H1 (cell line): Measurements from ENCODE around the gene PRLHR. TPM values are rescaled to one million over a fixed set of nuclear protein-coding genes. Genes with fewer than 3 reads are reported as not detected.

ENCODE experiments used
- CTCF ChIA-PET: fragments of 300-600 bp; sonication (Branson Sonifier 250); formaldehyde crosslinking; loops from one replicate; lab custom pipeline; 2021; ENCODE audit not compliant: partially characterized antibody; lab: Charles Lee
- POLR2A ChIA-PET: fragments of 300-600 bp; sonication (Branson Sonifier 250); formaldehyde crosslinking; loops from one replicate; lab custom pipeline; 2021; ENCODE audit warnings: inconsistent platforms; ENCODE audit not compliant: partially characterized antibody; lab: Charles Lee
- DNase-seq, 2 experiments: peaks; one replicate each; pipeline versions ENCODE4 v3.0.0 to v3.0.0-alpha.2; 2010 to 2022; ENCODE audit warnings: low spot score in 2 of 2, low read depth in 1 of 2, mixed read lengths in 1 of 2
- FAIRE-seq: peaks from 2 replicates; lab custom pipeline; 2011; peaks lifted over from hg19 to GRCh38; lab: Jason Lieb, UNC
- H2AFZ ChIP-seq: 2 replicates; pipeline ENCODE4 v1.8.1; 2012; ENCODE audit warnings: low read length, inconsistent platforms
- H2AK5ac ChIP-seq: 2 replicates; pipeline ENCODE4 v1.6.1; 2013; ENCODE audit warnings: low read depth, low read length
- H2BK120ac ChIP-seq: replicated peaks from 2 replicates; pipeline ENCODE3; 2013; ENCODE audit warnings: low read depth, low read length, inconsistent platforms
- H2BK12ac ChIP-seq: 2 replicates; pipeline ENCODE4 v1.6.1; 2013; ENCODE audit warnings: low read depth, low read length
- H2BK15ac ChIP-seq: 2 replicates; pipeline ENCODE4 v1.6.1; 2013; ENCODE audit warnings: low read length
- H2BK20ac ChIP-seq: 2 replicates; pipeline ENCODE4 v1.6.1; 2013; ENCODE audit warnings: low read length
- H2BK5ac ChIP-seq: 2 replicates; pipeline ENCODE4 v1.6.1; 2013; ENCODE audit warnings: low read depth, low read length
- H3K14ac ChIP-seq: 2 replicates; pipeline ENCODE4 v1.6.1; 2013; ENCODE audit warnings: inconsistent platforms; ENCODE audit not compliant: insufficient read length
- H3K18ac ChIP-seq: 2 replicates; pipeline ENCODE4 v1.6.1; 2013; ENCODE audit warnings: low read length; ENCODE audit errors: extremely low read depth
- H3K23ac ChIP-seq: 2 replicates; pipeline ENCODE4 v1.6.1; 2013; ENCODE audit warnings: inconsistent platforms; ENCODE audit not compliant: insufficient read length
- H3K23me2 ChIP-seq: 2 replicates; pipeline ENCODE4 v1.6.1; 2013; ENCODE audit warnings: low read depth, low read length
- H3K27ac ChIP-seq: 2 replicates; pipeline ENCODE4 v1.6.1; 2011; ENCODE audit warnings: low read depth, low read length, inconsistent platforms
- H3K27me3 ChIP-seq, 4 experiments: replicated peaks in 1 of 4; 1 replicate in 1 of 4; 2 replicates in 3 of 4; pipeline versions ENCODE4 v1.6.1 to v1.8.1; 2011 to 2013; ENCODE audit warnings: low read length in 3 of 4, mild to moderate bottlenecking in 3 of 4, inconsistent platforms in 2 of 4, mixed read lengths in 2 of 4, moderate library complexity in 1 of 4; ENCODE audit not compliant: control insufficient read depth in 3 of 4, insufficient read depth in 3 of 4; ENCODE audit errors: extremely low read depth in 1 of 4
- H3K36me3 ChIP-seq, 4 experiments: 2 replicates each; pipeline versions ENCODE4 v1.6.1 to v1.8.1; 2011 to 2013; ENCODE audit warnings: mild to moderate bottlenecking in 4 of 4, low read length in 3 of 4, moderate library complexity in 2 of 4, control low read depth in 1 of 4, inconsistent platforms in 1 of 4; ENCODE audit not compliant: insufficient read depth in 4 of 4, control insufficient read depth in 2 of 4
- H3K4ac ChIP-seq: replicated peaks from 2 replicates; pipeline ENCODE3; 2013; ENCODE audit warnings: low read length, low read depth, mixed read lengths, inconsistent platforms; ENCODE audit not compliant: insufficient read length
- H3K4me1 ChIP-seq, 4 experiments: replicated peaks in 1 of 4; 1 replicate in 1 of 4; 2 replicates in 3 of 4; pipeline versions ENCODE4 v1.6.1 to v1.8.1; 2011 to 2013; ENCODE audit warnings: low read length in 3 of 4, inconsistent platforms in 2 of 4, mixed read lengths in 1 of 4; ENCODE audit not compliant: insufficient read depth in 4 of 4, control insufficient read depth in 3 of 4
- H3K4me2 ChIP-seq, 2 experiments: 2 replicates each; pipeline versions ENCODE4 v1.6.1 to v1.8.1; 2011 to 2013; ENCODE audit warnings: low read depth in 2 of 2, low read length in 2 of 2, control low read depth in 1 of 2, inconsistent platforms in 1 of 2, mild to moderate bottlenecking in 1 of 2; ENCODE audit not compliant: insufficient read depth in 1 of 2
- H3K4me3 ChIP-seq, 4 experiments: fragments of 200-600, 300-600 bp in 1 of 4; sonication (generic), shearing (Covaris generic), sonication (Bioruptor Twin) in 1 of 4; 2 replicates each; pipeline versions ENCODE4 v1.5.1 to v1.8.1; 2011 to 2016; ENCODE audit warnings: low read length in 4 of 4, low read depth in 3 of 4, control low read depth in 2 of 4, inconsistent platforms in 2 of 4, mild to moderate bottlenecking in 2 of 4, mixed read lengths in 1 of 4, moderate library complexity in 1 of 4; ENCODE audit not compliant: insufficient read depth in 2 of 4; ENCODE audit errors: extremely low read depth in 1 of 4
- H3K56ac ChIP-seq: replicated peaks from 2 replicates; pipeline ENCODE3; 2013; ENCODE audit warnings: low read depth, mild to moderate bottlenecking, mixed read lengths, low read length, inconsistent platforms; ENCODE audit not compliant: insufficient read length
- H3K79me1 ChIP-seq: 2 replicates; pipeline ENCODE4 v1.6.1; 2013; ENCODE audit warnings: low read depth, low read length, control low read depth
- H3K79me2 ChIP-seq, 2 experiments: 2 replicates each; pipeline versions ENCODE4 v1.6.1 to v1.8.1; 2012 to 2013; ENCODE audit warnings: low read length in 2 of 2, mild to moderate bottlenecking in 2 of 2, inconsistent platforms in 1 of 2; ENCODE audit not compliant: insufficient read depth in 2 of 2, control insufficient read depth in 1 of 2
- H3K9ac ChIP-seq, 4 experiments: replicated peaks in 1 of 4; 1 replicate in 1 of 4; 2 replicates in 3 of 4; pipeline versions ENCODE4 v1.6.1 to v1.8.1; 2011 to 2013; ENCODE audit warnings: low read depth in 3 of 4, low read length in 3 of 4, control low read depth in 2 of 4, mild to moderate bottlenecking in 2 of 4, moderate library complexity in 2 of 4, inconsistent platforms in 1 of 4; ENCODE audit errors: extremely low read depth in 1 of 4
- H3K9me3 ChIP-seq, 2 experiments: 2 replicates each; pipeline versions ENCODE4 v1.6.1 to v1.8.1; 2012 to 2013; ENCODE audit warnings: mild to moderate bottlenecking in 2 of 2, moderate library complexity in 2 of 2, control low read depth in 1 of 2, inconsistent platforms in 1 of 2, low read depth in 1 of 2, low read length in 1 of 2, mixed read lengths in 1 of 2; ENCODE audit not compliant: insufficient read depth in 2 of 2
- H4K20me1 ChIP-seq, 2 experiments: replicated peaks in 1 of 2; 2 replicates each; pipeline versions ENCODE3 to v1.8.1; 2011 to 2013; ENCODE audit warnings: inconsistent platforms in 2 of 2, low read length in 2 of 2, mild to moderate bottlenecking in 1 of 2; ENCODE audit not compliant: insufficient read depth in 2 of 2, control insufficient read depth in 1 of 2
- H4K5ac ChIP-seq: 2 replicates; pipeline ENCODE4 v1.6.1; 2013; ENCODE audit warnings: low read length, low read depth, mixed read lengths, inconsistent platforms; ENCODE audit not compliant: insufficient read length
- H4K8ac ChIP-seq: 2 replicates; pipeline ENCODE4 v1.8.0; 2013; ENCODE audit warnings: mild to moderate bottlenecking, moderate library complexity, low read length, inconsistent platforms; ENCODE audit not compliant: insufficient read depth; ENCODE audit errors: extremely low read depth
- H4K91ac ChIP-seq: replicated peaks from 2 replicates; pipeline ENCODE3; 2013; ENCODE audit warnings: low read length, mixed read lengths, inconsistent platforms; ENCODE audit not compliant: insufficient read length
- TAF1 ChIP-seq: IDR thresholded peaks from 2 replicates; pipeline ENCODE4 v1.6.1; 2011; ENCODE audit warnings: mild to moderate bottlenecking, low read depth, low read length
- WGBS, 2 experiments: shearing (Covaris generic) in 1 of 2; methylation state at CpG; one replicate each; pipeline versions ENCODE4 v1.1.6 to v1.1.7; 2013 to 2015; ENCODE audit warnings: low lambda C conversion rate in 2 of 2, mixed read lengths in 2 of 2, inconsistent platforms in 1 of 2, low coverage in 1 of 2, missing lambda C conversion rate in 1 of 2; ENCODE audit not compliant: insufficient replicate concordance in 2 of 2, insufficient coverage in 1 of 2, insufficient read length in 1 of 2; ENCODE audit errors: extremely low coverage in 1 of 2, missing lambda C conversion rate in 1 of 2; 5-methylcytosine and 5-hydroxymethylcytosine counted together
- polyA plus RNA-seq, 7 experiments: library from polyadenylated mRNA; depleted of rRNA in 3 of 7; stranded (reverse) in 5 of 7; unstranded in 2 of 7; fragments of >200 nt in 5 of 7; fragments of 200-250 nt in 2 of 7; gene quantifications; 1 replicate in 5 of 7; 2 replicates in 1 of 7; 4 replicates in 1 of 7; pipeline versions ENCODE4 v1.2.1 to v1.2.3, GENCODE V29; 2011 to 2013; ENCODE audit warnings: missing spikeins in 2 of 7, mixed read lengths in 2 of 7
- total RNA-seq: library from RNA; stranded (reverse); fragmentation: NEBNext Ultra II Directional; extraction: Animal tissue kit (Norgen Biotek cat#: 25700); gene quantifications from 2 replicates; pipeline ENCODE4 v1.2.1, GENCODE V29; 2021

The PRLHR gene
- total and polyA plus RNA-seq, 2 of the 8 experiments (the other 6 are each of a cell fraction or from before 2014, with no cell fraction given), result not detected

- H2AK5ac ChIP-seq, result no peak overlapping the region
- no peak for FAIRE-seq
- H3K27me3 ChIP-seq, result peaks cover 0 to 10% (median 2%) of the 10 kb centered on the region in 4 experiments; a peak in 3 of 7 replicates
- H3K4me1 ChIP-seq, result peaks cover 0 to 11% (median 4%) of the 10 kb centered on the region in 4 experiments; a peak in 3 of 7 replicates
- no peak overlapping the region for H3K56ac ChIP-seq
- H2BK5ac ChIP-seq, result no peak overlapping the region
- H3K36me3 ChIP-seq, result no peaks in the 10 kb centered on the region
- no peak overlapping the region for H4K91ac ChIP-seq
- H3K23me2 ChIP-seq, result no peaks in the 10 kb centered on the region
- no peak overlapping the region for H3K4me3 ChIP-seq
- H2BK120ac ChIP-seq, result no peak overlapping the region
- H4K8ac ChIP-seq, result no peak overlapping the region
- H3K14ac ChIP-seq, result no peak overlapping the region
- no peaks in the 10 kb centered on the region for H3K79me2 ChIP-seq
- H3K18ac ChIP-seq, result no peak overlapping the region
- CTCF ChIA-PET, result interaction anchor here (0.6 to 5.6 kb wide), 8 partner anchors 8 to 631 kb away, joined by 3 to 32 read pairs (median 4); no protein-coding TSS in a partner anchor
- H3K27ac ChIP-seq, result no peak overlapping the region
- no peaks in the 10 kb centered on the region for H4K20me1 ChIP-seq
- no peak overlapping the region for H2AFZ ChIP-seq
- no peak overlapping the region for H2BK12ac ChIP-seq
- H3K4me2 ChIP-seq, result peak overlapping the region in 1 of 2 experiments; percentile 21; a peak in 1 of 4 replicates
- H2BK20ac ChIP-seq, result no peak overlapping the region
- no peak overlapping the region for H3K23ac ChIP-seq
- DNase-seq, result peak in 1 of 2 experiments; percentile 10
- whole genome bisulfite sequencing, 2 experiments, result 80% methylated on average over 2 of the region's 4 CpGs; no CpG with 5 or more reads in 1 of the 2 experiments
- H3K9ac ChIP-seq, result no peak overlapping the region
- POLR2A ChIA-PET, result interaction anchor here (0.6 to 1.6 kb wide), 3 partner anchors 10 to 883 kb away, joined by 3 to 6 read pairs (median 3); partner anchors contain the start of gene CACUL1
- H2BK15ac ChIP-seq, result no peak overlapping the region
- no peaks in the 10 kb centered on the region for H3K79me1 ChIP-seq
- peaks cover 5% of the 10 kb centered on the region in 2 experiments; a peak in 1 of 4 replicates for H3K9me3 ChIP-seq
- H4K5ac ChIP-seq, result no peak overlapping the region
- H3K4ac ChIP-seq, result no peak overlapping the region
- TF ChIP-seq TAF1, result no peak
Observed at GRCh38 chr10:118635674-118636402, 40.4 kb upstream of the PRLHR start.
